HepG2 (cell line): ENCODE data around the gene DGKD. TPM values are rescaled to one million over a fixed set of nuclear protein-coding genes. Genes with fewer than 3 reads are reported as not detected.

Experiments used
- ATAC-seq: fragments of 200-7000 bp; cut with Tn5 transposase; 3 replicates; pipeline ENCODE4 v1.9.1; 2020; ENCODE audit warnings: mild to moderate bottlenecking, moderate library complexity
- BruUV-seq: library from RNA; stranded (reverse); fragments of 400-500 nt; replicated peaks from 2 replicates; lab custom pipeline; 2021; lab: Mats Ljungman, UMichigan
- CTCF ChIA-PET: fragments of 300-600 bp; formaldehyde crosslinking; extraction: SDS; loops from one replicate; lab custom pipeline; 2021; ENCODE audit warnings: low total read pairs, inconsistent platforms, low intra/inter-chr PET ratio; lab: Yijun Ruan, JAX
- POLR2A ChIA-PET: fragments of 350-600 bp; sonication (Branson Sonifier 250); formaldehyde crosslinking; loops from one replicate; lab custom pipeline; 2020; ENCODE audit warnings: antibody characterized with exemption, inconsistent platforms; lab: Yijun Ruan, JAX
- DNase-seq: peaks from one replicate; pipeline ENCODE4 v3.0.0-alpha.2; 2015; ENCODE audit warnings: low spot score
- FAIRE-seq: peaks from 3 replicates; lab custom pipeline; 2011; peaks lifted over from hg19 to GRCh38; lab: Jason Lieb, UNC
- H2AFZ ChIP-seq: one replicate; pipeline ENCODE4 v1.6.1; 2011; ENCODE audit warnings: low read length, inconsistent platforms
- H3K27ac ChIP-seq: fragments of 300-600 bp; 3 replicates; pipeline ENCODE4 v1.8.0; 2011; ENCODE audit warnings: mixed run types, mild to moderate bottlenecking, mixed read lengths, low read length, inconsistent platforms; ENCODE audit not compliant: insufficient read depth; ENCODE audit errors: extremely low read length
- H3K27me3 ChIP-seq, 2 experiments: fragments of 200-600 bp in 1 of 2; 2 replicates in 1 of 2; 3 replicates in 1 of 2; pipeline versions ENCODE4 v1.6.0 to v1.8.0; 2011; ENCODE audit warnings: low read length in 2 of 2, mild to moderate bottlenecking in 2 of 2, moderate library complexity in 2 of 2, inconsistent platforms in 1 of 2; ENCODE audit not compliant: insufficient read depth in 2 of 2, control insufficient read depth in 1 of 2
- H3K36me3 ChIP-seq, 2 experiments: fragments of 200-600 bp in 1 of 2; replicated peaks in 1 of 2; 2 replicates in 1 of 2; 3 replicates in 1 of 2; pipeline versions ENCODE4 v1.5.1 to v1.8.0; 2011; ENCODE audit warnings: low read length in 2 of 2, inconsistent platforms in 1 of 2; ENCODE audit not compliant: insufficient read depth in 2 of 2, control insufficient read depth in 1 of 2
- H3K4me1 ChIP-seq: 2 replicates; pipeline ENCODE4 v1.5.1; 2012; ENCODE audit warnings: low read length, inconsistent platforms; ENCODE audit not compliant: insufficient read depth
- H3K4me2 ChIP-seq: 2 replicates; pipeline ENCODE4 v1.6.0; 2011; ENCODE audit warnings: low read depth, low read length, inconsistent platforms
- H3K4me3 ChIP-seq, 3 experiments: fragments of 200-600 bp in 1 of 3; sonication (generic), shearing (Covaris generic) in 1 of 3; replicated peaks in 1 of 3; 2 replicates each; pipeline ENCODE4 v1.5.1; 2011 to 2016; ENCODE audit warnings: low read length in 3 of 3, inconsistent platforms in 2 of 3, low read depth in 2 of 3, mild to moderate bottlenecking in 2 of 3, control low read depth in 1 of 3, mixed read lengths in 1 of 3; ENCODE audit not compliant: insufficient read depth in 1 of 3
- H3K79me2 ChIP-seq: one replicate; pipeline ENCODE4 v1.6.1; 2011; ENCODE audit warnings: low read length, inconsistent platforms; ENCODE audit not compliant: insufficient read depth
- H3K9ac ChIP-seq: 2 replicates; pipeline ENCODE4 v1.6.0; 2011; ENCODE audit warnings: mild to moderate bottlenecking, low read depth, low read length, inconsistent platforms; ENCODE audit not compliant: insufficient read depth
- H3K9me3 ChIP-seq: 2 replicates; pipeline ENCODE4 v1.5.1; 2012; ENCODE audit warnings: mild to moderate bottlenecking, low read length
- H4K20me1 ChIP-seq: 2 replicates; pipeline ENCODE4 v1.6.0; 2011; ENCODE audit warnings: inconsistent platforms, mild to moderate bottlenecking, low read length, moderate library complexity; ENCODE audit not compliant: insufficient read depth
- ATF2 ChIP-seq: sonication (generic); formaldehyde crosslinking; IDR thresholded peaks from 2 replicates; pipeline ENCODE4 v1.4.0; 2020; ENCODE audit warnings: missing genetic modification reagents
- DPF2 ChIP-seq: sonication (generic); formaldehyde crosslinking; IDR thresholded peaks from 2 replicates; pipeline ENCODE4 v1.4.0; 2020; ENCODE audit warnings: mild to moderate bottlenecking, low read depth, missing genetic modification reagents, borderline replicate concordance
- DRAP1 ChIP-seq: IDR thresholded peaks from 2 replicates; pipeline ENCODE4 v1.6.1; 2016; ENCODE audit warnings: missing genetic modification reagents, missing compliant biosample characterization
- GTF2F1 ChIP-seq: fragments of 150-350 bp; IDR thresholded peaks from 2 replicates; pipeline ENCODE4 v1.6.1; 2014; ENCODE audit warnings: low read length
- HHEX ChIP-seq: IDR thresholded peaks from 2 replicates; pipeline ENCODE4 v1.6.1; 2016; ENCODE audit warnings: control low read depth
- MYNN ChIP-seq: sonication (generic); formaldehyde crosslinking; IDR thresholded peaks from 2 replicates; pipeline ENCODE4 v1.4.0; 2020; ENCODE audit warnings: mild to moderate bottlenecking, low read depth, missing genetic modification reagents
- RBM22 ChIP-seq: fragments of 200-400 bp; formaldehyde crosslinking; optimal IDR thresholded peaks from 2 replicates; pipeline ENCODE3; 2017; ENCODE audit warnings: mild to moderate bottlenecking, low read length, moderate library complexity
- RFX3 ChIP-seq: IDR thresholded peaks from 2 replicates; pipeline ENCODE4 v1.6.1; 2016; ENCODE audit warnings: missing biosample characterization, missing genetic modification reagents
- ZMAT3 ChIP-seq: sonication (generic); formaldehyde crosslinking; conservative IDR thresholded peaks from 2 replicates; pipeline ENCODE4 v1.7.0; 2021; ENCODE audit warnings: missing genetic modification reagents
- ZNF20 ChIP-seq: sonication (generic); formaldehyde crosslinking; IDR thresholded peaks from 2 replicates; pipeline ENCODE4 v1.4.0; 2020; ENCODE audit warnings: mild to moderate bottlenecking, moderate library complexity, missing genetic modification reagents
- ZNF275 ChIP-seq: sonication (generic); formaldehyde crosslinking; IDR thresholded peaks from 2 replicates; pipeline ENCODE4 v1.8.0; 2022; ENCODE audit warnings: missing genetic modification reagents, mild to moderate bottlenecking, inconsistent platforms, borderline replicate concordance
- ZNF335 ChIP-seq: sonication (generic); formaldehyde crosslinking; IDR thresholded peaks from 2 replicates; pipeline ENCODE4 v1.4.0; 2020; ENCODE audit warnings: missing genetic modification reagents
- ZNF343 ChIP-seq: sonication (generic); formaldehyde crosslinking; IDR thresholded peaks from 2 replicates; pipeline ENCODE4 v1.4.0; 2020; ENCODE audit warnings: mild to moderate bottlenecking, missing genetic modification reagents
- ZNF441 ChIP-seq: sonication (generic); formaldehyde crosslinking; IDR thresholded peaks from 2 replicates; pipeline ENCODE4 v1.7.0; 2021; ENCODE audit warnings: missing genetic modification reagents, borderline replicate concordance
- ZNF570 ChIP-seq: sonication (generic); formaldehyde crosslinking; IDR thresholded peaks from 2 replicates; pipeline ENCODE4 v1.4.0; 2020; ENCODE audit warnings: mild to moderate bottlenecking, missing genetic modification reagents, borderline replicate concordance
- ZNF576 ChIP-seq: sonication (generic); formaldehyde crosslinking; IDR thresholded peaks from 2 replicates; pipeline ENCODE4 v1.4.0; 2020; ENCODE audit warnings: mild to moderate bottlenecking, missing genetic modification reagents
- ZNF670 ChIP-seq: sonication (generic); formaldehyde crosslinking; IDR thresholded peaks from 2 replicates; pipeline ENCODE4 v1.8.0; 2022; ENCODE audit warnings: mild to moderate bottlenecking, missing genetic modification reagents, borderline replicate concordance
- ZNF800 ChIP-seq: sonication (generic); formaldehyde crosslinking; IDR thresholded peaks from 2 replicates; pipeline ENCODE4 v1.4.0; 2020; ENCODE audit warnings: missing genetic modification reagents
- WGBS: methylation state at CpG from one replicate; pipeline ENCODE4 v1.1.6; 2017; ENCODE audit warnings: low lambda C conversion rate; 5-methylcytosine and 5-hydroxymethylcytosine counted together
- in situ Hi-C: cut with HindIII; loops from 2 replicates; pipeline ENCODE4 v1.10.0; 2017; ENCODE audit warnings: low pct_unique_long_range_greater_than_20kb; ENCODE audit not compliant: extremely low pct_ligation_motif_present
- intact Hi-C: fragments of 100-400 bp; cut with micrococcal nuclease; formaldehyde crosslinking; loops from one replicate; pipeline ENCODE4 v1.10.0; 2022; ENCODE audit not compliant: unreplicated experiment
- polyA plus RNA-seq, 8 experiments: library from polyadenylated mRNA; depleted of rRNA in 3 of 8; stranded (reverse) in 7 of 8; unstranded in 1 of 8; fragments of >200 nt; fragmentation: Illumina TruSeq in 4 of 8; extraction: Trizol in 4 of 8; gene quantifications; 2 replicates each; pipeline versions ENCODE4 v1.2.1 to v1.2.3, GENCODE V29; 2011 to 2016; ENCODE audit warnings: low read depth in 4 of 8, missing spikeins in 1 of 8, mixed read lengths in 1 of 8; ENCODE audit not compliant: insufficient read depth in 1 of 8
- total RNA-seq, 5 experiments: library from RNA; depleted of rRNA; stranded (reverse); fragments of >200 nt; fragmentation: Illumina TruSeq; extraction: Trizol; gene quantifications; 2 replicates each; pipeline ENCODE4 v1.2.3, GENCODE V29; 2016; ENCODE audit warnings: low read depth in 1 of 5

DGKD gene
- total and polyA plus RNA-seq, 2 of the 13 experiments (the other 11 are each of a cell fraction or from before 2014, with no cell fraction given) = 24.5 to 33.2 TPM

- TF ChIP-seq ZNF343 (CRISPR knock-in tag) (no peak), GTF2F1 (no peak), ZMAT3 (CRISPR knock-in tag) (no peak), DRAP1 (CRISPR knock-in tag) (no peak), HHEX (CRISPR knock-in tag) (no peak), ZNF275 (CRISPR knock-in tag) (no peak), ZNF800 (CRISPR knock-in tag) (no peak)
Measured at GRCh38 chr2:233470839-233471238, 116.5 kb downstream of the DGKD start (continued).

- 98% methylated on average over 12 of the region's 12 CpGs for WGBS
- Histone ChIP-seq H3K9ac (no peak overlapping the region), H3K27me3 (no peaks in the 10 kb centered on the region), H4K20me1 (no peaks in the 10 kb centered on the region), H3K27ac (no peak overlapping the region), H2AFZ (no peak overlapping the region), H3K79me2 (no peaks in the 10 kb centered on the region), H3K4me2 (no peak overlapping the region), H3K36me3 (peaks cover 20 to 33% of the 10 kb centered on the region in 2 experiments; a peak in 4 of 5 replicates), H3K4me1 (no peaks in the 10 kb centered on the region), H3K4me3 (no peak overlapping the region), H3K9me3 (no peaks in the 10 kb centered on the region)
- DNase-seq = no peak
- in situ Hi-C loops (no loop called here), intact Hi-C loops (no loop called here)
- no peak for ATAC-seq
- no TSS peak for BruUV-seq
- POLR2A ChIA-PET = no interaction called here
- FAIRE-seq = no peak
- CTCF ChIA-PET = no interaction called here
- TF ChIP-seq ZNF670 (CRISPR knock-in tag) = no peak
- no peak for TF ChIP-seq RFX3 (CRISPR knock-in tag)
- no peak for TF ChIP-seq ZNF20 (CRISPR knock-in tag)
- no peak for TF ChIP-seq ZNF570 (CRISPR knock-in tag)
- TF ChIP-seq ATF2 (CRISPR knock-in tag) = no peak
- no peak for TF ChIP-seq MYNN (CRISPR knock-in tag)
- TF ChIP-seq ZNF441 = no peak
- no peak for TF ChIP-seq RBM22
- no peak for TF ChIP-seq ZNF335 (CRISPR knock-in tag)
- no peak for TF ChIP-seq DPF2 (CRISPR knock-in tag)
- TF ChIP-seq ZNF576 (CRISPR knock-in tag) = no peak
Measured at GRCh38 chr2:233471291-233472035, 117.2 kb downstream of the DGKD start.
